WTC11 (cell line): ENCODE data around the gene RGS6. TPM values are rescaled to one million over a fixed set of nuclear protein-coding genes. Genes with fewer than 3 reads are reported as not detected.

Source experiments
- ATAC-seq: fragments of 200-7000 bp; cut with Tn5 transposase; 2 replicates; pipeline ENCODE4 v1.10.0; 2021; ENCODE audit warnings: mild to moderate bottlenecking, moderate library complexity
- CTCF ChIA-PET: fragments of 300-600 bp; sonication (Branson Sonifier 250); formaldehyde crosslinking; loops from one replicate; lab custom pipeline; 2021; ENCODE audit warnings: antibody characterized with exemption; lab: Charles Lee
- POLR2A ChIA-PET: fragments of 350-600 bp; sonication (Branson Sonifier 250); formaldehyde crosslinking; loops from one replicate; lab custom pipeline; 2021; ENCODE audit warnings: antibody characterized with exemption; lab: Charles Lee
- DNase-seq: peaks from one replicate; pipeline ENCODE4 v3.0.0; 2021; ENCODE audit warnings: low spot score
- H3K27ac Mint-ChIP-seq: 2 replicates; pipeline ENCODE4 v1.8.0; 2021; ENCODE audit warnings: mixed read lengths
- H3K27me3 Mint-ChIP-seq: 2 replicates; pipeline ENCODE4 v1.8.0; 2021; ENCODE audit warnings: low read depth, mild to moderate bottlenecking, moderate library complexity, mixed read lengths
- H3K36me3 Mint-ChIP-seq: 2 replicates; pipeline ENCODE4 v1.8.0; 2021; ENCODE audit warnings: mixed read lengths
- H3K4me1 Mint-ChIP-seq: 2 replicates; pipeline ENCODE4 v1.8.0; 2022; ENCODE audit warnings: mixed read lengths
- H3K4me3 Mint-ChIP-seq: 2 replicates; pipeline ENCODE4 v1.8.0; 2021; ENCODE audit warnings: mild to moderate bottlenecking, moderate library complexity, mixed read lengths
- H3K9me3 Mint-ChIP-seq: 2 replicates; pipeline ENCODE4 v1.8.0; 2021; ENCODE audit warnings: mixed read lengths
- ATF1 ChIP-seq: sonication (generic); formaldehyde crosslinking; IDR thresholded peaks from 2 replicates; pipeline ENCODE4 v1.8.1; 2023; ENCODE audit warnings: mild to moderate bottlenecking, moderate library complexity, missing genetic modification reagents
- CREM ChIP-seq: sonication (generic); formaldehyde crosslinking; IDR thresholded peaks from 2 replicates; pipeline ENCODE4 v1.8.1; 2022; ENCODE audit warnings: mild to moderate bottlenecking, missing genetic modification reagents, moderate library complexity
- FOXK1 ChIP-seq: sonication (generic); formaldehyde crosslinking; IDR thresholded peaks from 2 replicates; pipeline ENCODE4 v1.8.0; 2022; ENCODE audit warnings: mild to moderate bottlenecking, moderate library complexity, missing genetic modification reagents
- GTF2I ChIP-seq: fragments of 250-450 bp; sonication (Bioruptor Pico); conservative IDR thresholded peaks from 2 replicates; pipeline ENCODE4 v1.4.0; 2021; ENCODE audit warnings: mild to moderate bottlenecking
- JAZF1 ChIP-seq: fragments of 250-450 bp; sonication (Bioruptor Pico); IDR thresholded peaks from 2 replicates; pipeline ENCODE4 v1.9.0; 2021; ENCODE audit warnings: moderate library complexity, mild to moderate bottlenecking, inconsistent platforms
- JUN ChIP-seq: sonication (generic); formaldehyde crosslinking; IDR thresholded peaks from 2 replicates; pipeline ENCODE4 v1.8.0; 2023; ENCODE audit warnings: mild to moderate bottlenecking, missing genetic modification reagents
- MXD4 ChIP-seq: fragments of 250-450 bp; sonication (Bioruptor Pico); IDR thresholded peaks from 2 replicates; pipeline ENCODE4 v1.8.0; 2021; ENCODE audit warnings: mild to moderate bottlenecking, moderate library complexity, borderline replicate concordance
- NFYB ChIP-seq: sonication (generic); formaldehyde crosslinking; conservative IDR thresholded peaks from 2 replicates; pipeline ENCODE4 v1.8.0; 2022; ENCODE audit warnings: low read depth, missing genetic modification reagents
- OVOL2 ChIP-seq: fragments of 250-450 bp; sonication (Bioruptor Pico); IDR thresholded peaks from 2 replicates; pipeline ENCODE4 v1.9.0; 2021; ENCODE audit warnings: mild to moderate bottlenecking, borderline replicate concordance
- RELA ChIP-seq: sonication (generic); formaldehyde crosslinking; IDR thresholded peaks from 2 replicates; pipeline ENCODE4 v1.8.1; 2022; ENCODE audit warnings: missing genetic modification reagents, mild to moderate bottlenecking, borderline replicate concordance
- TP53 ChIP-seq: sonication (generic); formaldehyde crosslinking; IDR thresholded peaks from 2 replicates; pipeline ENCODE4 v1.8.1; 2023; ENCODE audit warnings: mild to moderate bottlenecking, missing genetic modification reagents
- ZNF121 ChIP-seq: sonication (generic); formaldehyde crosslinking; IDR thresholded peaks from 2 replicates; pipeline ENCODE4 v1.8.0; 2023; ENCODE audit warnings: missing genetic modification reagents
- ZNF219 ChIP-seq: sonication (generic); formaldehyde crosslinking; IDR thresholded peaks from 2 replicates; pipeline ENCODE4 v1.8.0; 2023; ENCODE audit warnings: missing genetic modification reagents, mild to moderate bottlenecking, borderline replicate concordance
- ZNF396 ChIP-seq: fragments of 250-450 bp; sonication (Bioruptor Pico); IDR thresholded peaks from 2 replicates; pipeline ENCODE4 v1.8.0; 2021; ENCODE audit warnings: mild to moderate bottlenecking, moderate library complexity, borderline replicate concordance
- ZNF416 ChIP-seq: fragments of 250-450 bp; sonication (Bioruptor Pico); IDR thresholded peaks from 2 replicates; pipeline ENCODE4 v1.9.0; 2021; ENCODE audit warnings: mild to moderate bottlenecking, inconsistent platforms
- total RNA-seq: library from RNA; stranded (reverse); gene quantifications from 3 replicates; pipeline ENCODE4 v1.2.3, GENCODE V29; 2021
- TF ChIP-seq, protein P1 (sequence below): sonication (generic); formaldehyde crosslinking; IDR thresholded peaks from 2 replicates; pipeline ENCODE4 v1.8.1; 2023; ENCODE audit warnings: mild to moderate bottlenecking, missing genetic modification reagents, moderate library complexity
- TF ChIP-seq, protein P2 (sequence below): sonication (generic); formaldehyde crosslinking; conservative IDR thresholded peaks from 2 replicates; pipeline ENCODE4 v1.8.1; 2023; ENCODE audit warnings: mild to moderate bottlenecking, low read depth, missing genetic modification reagents, moderate library complexity
- TF ChIP-seq, protein P3 (sequence below): fragments of 250-450 bp; sonication (Bioruptor Pico); conservative IDR thresholded peaks from 2 replicates; pipeline ENCODE4 v1.9.0; 2021; ENCODE audit warnings: mild to moderate bottlenecking
- TF ChIP-seq, protein P4 (sequence below): fragments of 250-450 bp; sonication (Bioruptor Pico); IDR thresholded peaks from 2 replicates; pipeline ENCODE4 v2.1.2; 2022; ENCODE audit warnings: mild to moderate bottlenecking, moderate library complexity
- TF ChIP-seq, protein P5 (sequence below): sonication (generic); formaldehyde crosslinking; IDR thresholded peaks from 2 replicates; pipeline ENCODE4 v1.8.0; 2022; ENCODE audit warnings: mild to moderate bottlenecking, missing genetic modification reagents
- TF ChIP-seq, protein P6 (sequence below): sonication (generic); formaldehyde crosslinking; IDR thresholded peaks from 2 replicates; pipeline ENCODE4 v1.8.1; 2022; ENCODE audit warnings: low read depth, mild to moderate bottlenecking, moderate library complexity, missing genetic modification reagents, borderline replicate concordance

Gene RGS6
- total RNA-seq, 1 experiment from 2014 or later: 1.0 TPM

DNA sequence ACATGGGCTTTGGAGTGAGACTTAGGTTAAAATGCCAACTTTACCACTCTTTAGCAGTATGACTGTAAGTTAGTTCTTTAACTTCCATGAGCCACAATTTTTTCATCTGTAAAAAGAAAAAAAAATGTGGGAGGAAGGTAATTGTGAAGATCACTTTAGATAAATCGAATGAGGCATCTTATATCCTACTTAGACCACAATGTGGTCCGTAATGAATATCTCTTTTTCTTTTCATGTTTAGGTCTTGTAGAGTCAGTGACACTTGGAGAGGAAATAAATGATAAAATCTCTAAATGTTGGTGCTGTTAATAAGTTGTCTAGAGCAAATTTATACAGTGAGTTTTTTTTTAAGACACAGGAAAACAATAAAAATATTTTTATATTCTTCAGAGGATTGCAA is 34.3 kb downstream of the RGS6 start:
- POLR2A ChIA-PET: no interaction called here
- no peaks in the 10 kb centered on the region; the same call in 1 of the 2 replicates for H3K27me3 Mint-ChIP-seq
- no peaks in the 10 kb centered on the region for H3K36me3 Mint-ChIP-seq
- H3K27ac Mint-ChIP-seq: no peak overlapping the region
- ATAC-seq (no peak), DNase-seq (no peak)
- peaks cover 13% of the 10 kb centered on the region for H3K9me3 Mint-ChIP-seq
- CTCF ChIA-PET: interaction anchor here (0.6 kb wide), 1 partner anchor 138 kb away, joined by 3 read pairs; no protein-coding TSS in a partner anchor
- H3K4me1 Mint-ChIP-seq: no peaks in the 10 kb centered on the region
- TF ChIP-seq ZNF219 (CRISPR knock-in tag) (no peak), MXD4 (CRISPR knock-in tag) (no peak), TP53 (CRISPR knock-in tag) (no peak), ATF1 (CRISPR knock-in tag) (no peak), CREM (CRISPR knock-in tag) (no peak), ZNF396 (CRISPR knock-in tag) (no peak), GTF2I (CRISPR knock-in tag) (no peak), FOXK1 (CRISPR knock-in tag) (no peak)
- TF ChIP-seq, protein P1, sequence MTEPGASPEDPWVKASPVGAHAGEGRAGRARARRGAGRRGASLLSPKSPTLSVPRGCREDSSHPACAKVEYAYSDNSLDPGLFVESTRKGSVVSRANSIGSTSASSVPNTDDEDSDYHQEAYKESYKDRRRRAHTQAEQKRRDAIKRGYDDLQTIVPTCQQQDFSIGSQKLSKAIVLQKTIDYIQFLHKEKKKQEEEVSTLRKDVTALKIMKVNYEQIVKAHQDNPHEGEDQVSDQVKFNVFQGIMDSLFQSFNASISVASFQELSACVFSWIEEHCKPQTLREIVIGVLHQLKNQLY: no peak
- TF ChIP-seq, protein P2, sequence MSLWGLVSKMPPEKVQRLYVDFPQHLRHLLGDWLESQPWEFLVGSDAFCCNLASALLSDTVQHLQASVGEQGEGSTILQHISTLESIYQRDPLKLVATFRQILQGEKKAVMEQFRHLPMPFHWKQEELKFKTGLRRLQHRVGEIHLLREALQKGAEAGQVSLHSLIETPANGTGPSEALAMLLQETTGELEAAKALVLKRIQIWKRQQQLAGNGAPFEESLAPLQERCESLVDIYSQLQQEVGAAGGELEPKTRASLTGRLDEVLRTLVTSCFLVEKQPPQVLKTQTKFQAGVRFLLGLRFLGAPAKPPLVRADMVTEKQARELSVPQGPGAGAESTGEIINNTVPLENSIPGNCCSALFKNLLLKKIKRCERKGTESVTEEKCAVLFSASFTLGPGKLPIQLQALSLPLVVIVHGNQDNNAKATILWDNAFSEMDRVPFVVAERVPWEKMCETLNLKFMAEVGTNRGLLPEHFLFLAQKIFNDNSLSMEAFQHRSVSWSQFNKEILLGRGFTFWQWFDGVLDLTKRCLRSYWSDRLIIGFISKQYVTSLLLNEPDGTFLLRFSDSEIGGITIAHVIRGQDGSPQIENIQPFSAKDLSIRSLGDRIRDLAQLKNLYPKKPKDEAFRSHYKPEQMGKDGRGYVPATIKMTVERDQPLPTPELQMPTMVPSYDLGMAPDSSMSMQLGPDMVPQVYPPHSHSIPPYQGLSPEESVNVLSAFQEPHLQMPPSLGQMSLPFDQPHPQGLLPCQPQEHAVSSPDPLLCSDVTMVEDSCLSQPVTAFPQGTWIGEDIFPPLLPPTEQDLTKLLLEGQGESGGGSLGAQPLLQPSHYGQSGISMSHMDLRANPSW (CRISPR knock-in tag): no peak
- no peak overlapping the region for H3K4me3 Mint-ChIP-seq

DNA sequence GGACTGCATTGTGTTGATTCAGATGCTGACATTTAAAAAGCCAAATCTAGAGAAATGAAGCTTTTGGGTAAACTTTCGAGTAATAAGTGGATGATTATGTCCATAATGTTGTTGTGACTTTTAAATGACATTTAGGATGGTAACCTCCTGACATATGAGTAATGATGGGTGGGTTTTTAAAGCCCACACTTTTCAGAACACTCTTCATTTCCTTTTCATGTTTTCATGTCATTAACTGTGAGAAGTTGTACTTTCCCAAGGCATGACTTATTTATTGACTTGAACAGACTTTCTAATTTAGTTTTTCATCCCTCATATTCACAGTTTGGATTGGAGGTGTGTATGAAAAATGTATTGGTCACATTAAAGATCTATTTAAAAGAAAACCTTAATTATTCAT is 35.5 kb downstream of the RGS6 start:
- no peak for DNase-seq
- CTCF ChIA-PET: no interaction called here

DNA sequence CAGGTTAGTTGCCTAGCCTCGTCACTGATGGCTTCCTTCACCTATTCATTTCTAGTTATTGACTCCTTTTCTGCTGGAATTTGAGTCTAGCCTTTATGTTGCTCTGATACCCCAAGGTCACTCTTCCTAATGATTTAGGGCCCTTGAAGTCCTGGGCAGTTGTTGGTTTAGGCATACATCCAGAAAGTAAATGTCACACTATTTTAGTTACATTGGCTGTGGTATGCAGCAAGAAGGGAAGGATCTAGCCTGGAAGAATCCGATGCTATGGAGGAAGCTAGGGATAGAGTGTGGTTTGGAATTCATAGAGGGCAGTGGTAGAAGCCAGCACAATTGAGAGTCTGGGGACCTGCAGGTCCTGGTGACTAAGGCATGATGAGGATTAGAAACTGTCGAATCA is 38.0 kb downstream of the RGS6 start:
- Mint-ChIP-seq H3K4me1 (no peaks in the 10 kb centered on the region), H3K27ac (no peak overlapping the region), H3K27me3 (no peaks in the 10 kb centered on the region; the same call in 1 of the 2 replicates), H3K36me3 (no peaks in the 10 kb centered on the region), H3K4me3 (no peak overlapping the region), H3K9me3 (peaks cover 17% of the 10 kb centered on the region)
- ATAC-seq (no peak), DNase-seq (no peak)
- ChIA-PET POLR2A (no interaction called here), CTCF (no interaction called here)
- TF ChIP-seq ZNF416 (CRISPR knock-in tag): no peak
- no peak for TF ChIP-seq OVOL2 (CRISPR knock-in tag)
- TF ChIP-seq ZNF121 (CRISPR knock-in tag): no peak
- TF ChIP-seq, protein P3, sequence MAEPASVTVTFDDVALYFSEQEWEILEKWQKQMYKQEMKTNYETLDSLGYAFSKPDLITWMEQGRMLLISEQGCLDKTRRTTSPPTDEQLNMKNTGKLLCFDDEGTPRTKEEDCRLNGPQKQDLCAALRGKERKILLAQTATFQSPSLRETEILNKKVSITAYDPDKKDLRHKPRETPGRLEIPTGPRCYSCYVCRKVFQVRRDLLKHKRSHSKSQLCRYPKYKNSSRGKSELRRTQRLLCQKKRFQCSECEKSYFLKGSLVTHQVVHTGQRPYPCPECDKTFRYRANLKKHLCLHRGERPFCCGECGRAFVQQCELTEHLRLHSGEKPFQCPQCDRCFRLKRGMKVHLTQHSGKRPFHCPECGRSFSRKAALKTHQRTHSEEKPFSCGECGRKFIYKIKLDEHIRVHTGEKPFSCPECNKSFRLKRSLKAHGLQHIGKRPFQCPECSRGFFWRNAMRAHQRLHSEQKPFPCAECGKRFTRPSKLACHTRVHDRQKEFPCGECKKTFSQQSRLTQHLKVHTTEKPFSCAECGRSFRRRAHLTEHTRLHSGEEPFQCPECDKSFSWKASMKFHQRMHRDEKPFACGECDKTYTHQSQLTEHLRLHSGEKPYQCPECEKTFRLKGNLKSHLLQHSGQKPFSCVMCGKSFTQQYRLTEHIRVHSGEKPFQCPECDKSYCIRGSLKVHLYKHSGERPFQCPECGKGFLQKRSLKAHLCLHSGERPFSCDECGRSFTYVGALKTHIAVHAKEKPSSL: no peak
- TF ChIP-seq, protein P4, sequence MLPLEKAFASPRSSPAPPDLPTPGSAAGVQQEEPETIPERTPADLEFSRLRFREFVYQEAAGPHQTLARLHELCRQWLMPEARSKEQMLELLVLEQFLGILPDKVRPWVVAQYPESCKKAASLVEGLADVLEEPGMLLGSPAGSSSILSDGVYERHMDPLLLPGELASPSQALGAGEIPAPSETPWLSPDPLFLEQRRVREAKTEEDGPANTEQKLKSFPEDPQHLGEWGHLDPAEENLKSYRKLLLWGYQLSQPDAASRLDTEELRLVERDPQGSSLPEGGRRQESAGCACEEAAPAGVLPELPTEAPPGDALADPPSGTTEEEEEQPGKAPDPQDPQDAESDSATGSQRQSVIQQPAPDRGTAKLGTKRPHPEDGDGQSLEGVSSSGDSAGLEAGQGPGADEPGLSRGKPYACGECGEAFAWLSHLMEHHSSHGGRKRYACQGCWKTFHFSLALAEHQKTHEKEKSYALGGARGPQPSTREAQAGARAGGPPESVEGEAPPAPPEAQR (CRISPR knock-in tag): no peak
- TF ChIP-seq JUN (CRISPR knock-in tag): no peak
- TF ChIP-seq, protein P5, sequence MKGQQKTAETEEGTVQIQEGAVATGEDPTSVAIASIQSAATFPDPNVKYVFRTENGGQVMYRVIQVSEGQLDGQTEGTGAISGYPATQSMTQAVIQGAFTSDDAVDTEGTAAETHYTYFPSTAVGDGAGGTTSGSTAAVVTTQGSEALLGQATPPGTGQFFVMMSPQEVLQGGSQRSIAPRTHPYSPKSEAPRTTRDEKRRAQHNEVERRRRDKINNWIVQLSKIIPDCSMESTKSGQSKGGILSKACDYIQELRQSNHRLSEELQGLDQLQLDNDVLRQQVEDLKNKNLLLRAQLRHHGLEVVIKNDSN (CRISPR knock-in tag): no peak
- no peak for TF ChIP-seq RELA
- no peak for TF ChIP-seq JAZF1

More for the DNA sequence above, 35.5 kb downstream of the RGS6 start:
- no peaks in the 10 kb centered on the region for H3K4me1 Mint-ChIP-seq
- H3K27ac Mint-ChIP-seq: no peak overlapping the region
- no peak for ATAC-seq
- H3K9me3 Mint-ChIP-seq: peaks cover 14% of the 10 kb centered on the region
- no peaks in the 10 kb centered on the region for H3K36me3 Mint-ChIP-seq
- TF ChIP-seq, protein P6, sequence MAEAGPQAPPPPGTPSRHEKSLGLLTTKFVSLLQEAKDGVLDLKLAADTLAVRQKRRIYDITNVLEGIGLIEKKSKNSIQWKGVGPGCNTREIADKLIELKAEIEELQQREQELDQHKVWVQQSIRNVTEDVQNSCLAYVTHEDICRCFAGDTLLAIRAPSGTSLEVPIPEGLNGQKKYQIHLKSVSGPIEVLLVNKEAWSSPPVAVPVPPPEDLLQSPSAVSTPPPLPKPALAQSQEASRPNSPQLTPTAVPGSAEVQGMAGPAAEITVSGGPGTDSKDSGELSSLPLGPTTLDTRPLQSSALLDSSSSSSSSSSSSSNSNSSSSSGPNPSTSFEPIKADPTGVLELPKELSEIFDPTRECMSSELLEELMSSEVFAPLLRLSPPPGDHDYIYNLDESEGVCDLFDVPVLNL: no peak
- TF ChIP-seq MXD4 (CRISPR knock-in tag) (no peak), NFYB (no peak)
- TF ChIP-seq, protein P5 (CRISPR knock-in tag): no peak
- TF ChIP-seq, all 79 proteins: peak for 0
- POLR2A ChIA-PET: no interaction called here
- Mint-ChIP-seq H3K27me3 (no peaks in the 10 kb centered on the region; the same call in 1 of the 2 replicates), H3K4me3 (no peak overlapping the region)
